GM18517 (cell line): Measurements from ENCODE around the gene PGK1.

Source experiments
- ATAC-seq: cut with Tn5 transposase; IDR thresholded peaks from one replicate; pipeline ENCODE4 v1.9.1; 2021; ENCODE audit warnings: mild to moderate bottlenecking, moderate library complexity; ENCODE audit not compliant: unreplicated experiment

The PGK1 gene

DNA sequence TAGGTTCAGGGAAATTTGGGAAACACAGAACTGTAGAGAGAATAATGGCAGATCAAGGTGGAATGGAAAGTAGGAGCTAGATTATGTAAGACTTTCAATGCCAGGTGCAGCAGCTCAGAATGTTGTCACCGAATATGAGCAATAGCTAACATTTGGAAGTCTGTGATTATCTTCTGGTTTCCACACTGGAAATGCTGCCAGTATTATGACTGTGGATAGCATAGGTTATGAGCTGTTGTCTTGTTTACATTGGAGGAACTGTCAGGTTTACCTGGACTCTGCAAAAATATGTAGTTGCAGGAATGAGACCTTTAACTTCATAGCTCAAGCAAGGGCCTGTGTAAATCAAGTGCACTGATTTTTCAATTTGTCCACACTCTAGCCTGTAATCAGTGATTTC is 61.4 kb downstream of the PGK1 start:
- ATAC-seq = no peak

DNA sequence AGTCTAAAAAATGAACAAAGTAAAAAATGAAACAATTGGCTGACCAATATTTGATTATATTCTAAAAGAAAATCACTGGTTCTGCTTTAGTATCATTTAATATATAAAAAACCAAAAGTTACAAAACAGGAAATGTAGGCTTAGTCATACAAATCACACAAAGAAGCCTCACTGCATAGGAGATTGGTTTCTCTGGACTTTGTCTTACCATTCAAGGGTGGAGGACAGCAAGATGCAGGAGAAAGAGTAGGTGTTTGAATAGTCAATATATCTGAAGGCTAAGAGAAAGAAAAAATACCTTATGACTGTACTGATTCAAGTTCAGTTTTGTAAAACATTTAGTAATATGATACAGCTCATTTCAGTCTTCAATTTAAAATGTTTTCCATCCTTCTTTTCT is 64.0 kb downstream of the PGK1 start:
- no peak for ATAC-seq
